CD4-positive, alpha-beta T cell (primary cell): ENCODE results near the gene WWOX. TPM values are rescaled to one million over a fixed set of nuclear protein-coding genes. Genes with fewer than 3 reads are reported as not detected.

Experiments used
- ATAC-seq: fragments of 200-7000 bp; cut with Tn5 transposase; one replicate; pipeline ENCODE4 v1.10.0; 2022; ENCODE audit warnings: mild to moderate bottlenecking; ENCODE audit not compliant: poor library complexity
- CTCF ChIA-PET: fragments of 350-600 bp; sonication (Branson Sonifier 250); formaldehyde crosslinking; loops from one replicate; lab custom pipeline; 2021; ENCODE audit warnings: antibody characterized with exemption, inconsistent platforms; lab: Charles Lee
- POLR2A ChIA-PET: fragments of 350-600 bp; sonication (Branson Sonifier 250); formaldehyde crosslinking; loops from one replicate; lab custom pipeline; 2021; ENCODE audit warnings: antibody characterized with exemption, inconsistent platforms; lab: Charles Lee
- DNase-seq, 14 experiments: peaks; one replicate each; pipeline ENCODE4 v3.0.0-alpha.2; 2013 to 2020; ENCODE audit warnings: mixed read lengths in 2 of 14
- H3K27ac ChIP-seq, 2 donors: one replicate each; pipeline versions ENCODE4 v1.5.1 to v1.7.0; 2013; ENCODE audit warnings: low read length in 2 of 2, low read depth in 1 of 2, mild to moderate bottlenecking in 1 of 2
- H3K27me3 ChIP-seq, 2 experiments: 1 replicate in 1 of 2; 2 replicates in 1 of 2; pipeline versions ENCODE4 v1.6.1 to v1.7.0; 2013; ENCODE audit warnings: low read length in 2 of 2, control low read depth in 1 of 2, mild to moderate bottlenecking in 1 of 2, moderate library complexity in 1 of 2; ENCODE audit not compliant: insufficient read depth in 2 of 2, control insufficient read depth in 1 of 2
- H3K36me3 ChIP-seq: one replicate; pipeline ENCODE4 v1.6.1; 2013; ENCODE audit warnings: low read length, control low read depth; ENCODE audit not compliant: insufficient read depth
- H3K4me1 ChIP-seq: one replicate; pipeline ENCODE4 v1.6.1; 2013; ENCODE audit warnings: low read length, control low read depth; ENCODE audit not compliant: insufficient read depth
- H3K4me3 ChIP-seq: one replicate; pipeline ENCODE4 v1.5.1; 2013; ENCODE audit warnings: mild to moderate bottlenecking, low read length, moderate library complexity
- H3K9me3 ChIP-seq, 2 experiments: 1 replicate in 1 of 2; 2 replicates in 1 of 2; pipeline versions ENCODE4 v1.6.1 to v1.7.0; 2013; ENCODE audit warnings: low read length in 2 of 2, mild to moderate bottlenecking in 2 of 2, control low read depth in 1 of 2, moderate library complexity in 1 of 2; ENCODE audit not compliant: control insufficient read depth in 1 of 2, insufficient read depth in 1 of 2
- H3K27ac Mint-ChIP-seq: one replicate; pipeline ENCODE4 v1.8.0; 2020; ENCODE audit warnings: mixed read lengths
- H3K27me3 Mint-ChIP-seq: one replicate; pipeline ENCODE4 v1.8.0; 2021; ENCODE audit warnings: mixed read lengths
- H3K36me3 Mint-ChIP-seq: one replicate; pipeline ENCODE4 v1.8.0; 2021; ENCODE audit warnings: low read depth, mixed read lengths
- H3K4me1 Mint-ChIP-seq: one replicate; pipeline ENCODE4 v1.8.0; 2021; ENCODE audit warnings: low read depth, mixed read lengths
- H3K4me3 Mint-ChIP-seq: one replicate; pipeline ENCODE4 v1.8.0; 2020; ENCODE audit warnings: mild to moderate bottlenecking, mixed read lengths
- H3K9me3 Mint-ChIP-seq: one replicate; pipeline ENCODE4 v1.8.0; 2020; ENCODE audit warnings: mixed read lengths
- intact Hi-C, 2 experiments: fragments of 100-400 bp; cut with DNase I in 1 of 2; cut with micrococcal nuclease in 1 of 2; formaldehyde crosslinking; loops; one replicate each; pipeline versions ENCODE4 v1.15.1 to v1.9.0; 2023 to 2025; cut with DNase I, micrococcal nuclease
- total RNA-seq, 174 experiments: library from RNA in 2 of 174; stranded (reverse) in 2 of 174; gene quantifications; one replicate each; pipeline ENCODE4 v1.2.3 and lab custom pipeline; 2021 to 2026
- TF ChIP-seq, protein P1 (sequence below): fragments of 200-600 bp; IDR thresholded peaks from one replicate; pipeline ENCODE4 v1.8.0; 2022; ENCODE audit warnings: antibody characterized with exemption, mild to moderate bottlenecking

Gene WWOX
- total RNA-seq, 2 experiments from 2014 or later, result 19.3 to 21.7 TPM

- Mint-ChIP-seq H3K4me1 (no peaks in the 10 kb centered on the region), H3K27me3 (no peaks in the 10 kb centered on the region), H3K27ac (no peak overlapping the region), H3K9me3 (no peaks in the 10 kb centered on the region), H3K36me3 (no peaks in the 10 kb centered on the region), H3K4me3 (no peak overlapping the region)
- TF ChIP-seq, protein P1, sequence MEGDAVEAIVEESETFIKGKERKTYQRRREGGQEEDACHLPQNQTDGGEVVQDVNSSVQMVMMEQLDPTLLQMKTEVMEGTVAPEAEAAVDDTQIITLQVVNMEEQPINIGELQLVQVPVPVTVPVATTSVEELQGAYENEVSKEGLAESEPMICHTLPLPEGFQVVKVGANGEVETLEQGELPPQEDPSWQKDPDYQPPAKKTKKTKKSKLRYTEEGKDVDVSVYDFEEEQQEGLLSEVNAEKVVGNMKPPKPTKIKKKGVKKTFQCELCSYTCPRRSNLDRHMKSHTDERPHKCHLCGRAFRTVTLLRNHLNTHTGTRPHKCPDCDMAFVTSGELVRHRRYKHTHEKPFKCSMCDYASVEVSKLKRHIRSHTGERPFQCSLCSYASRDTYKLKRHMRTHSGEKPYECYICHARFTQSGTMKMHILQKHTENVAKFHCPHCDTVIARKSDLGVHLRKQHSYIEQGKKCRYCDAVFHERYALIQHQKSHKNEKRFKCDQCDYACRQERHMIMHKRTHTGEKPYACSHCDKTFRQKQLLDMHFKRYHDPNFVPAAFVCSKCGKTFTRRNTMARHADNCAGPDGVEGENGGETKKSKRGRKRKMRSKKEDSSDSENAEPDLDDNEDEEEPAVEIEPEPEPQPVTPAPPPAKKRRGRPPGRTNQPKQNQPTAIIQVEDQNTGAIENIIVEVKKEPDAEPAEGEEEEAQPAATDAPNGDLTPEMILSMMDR, result no peak
- Histone ChIP-seq H3K9me3 (no peaks in the 10 kb centered on the region), H3K4me1 (no peaks in the 10 kb centered on the region), H3K4me3 (no peak overlapping the region), H3K27me3 (no peaks in the 10 kb centered on the region), H3K27ac (no peak overlapping the region), H3K36me3 (no peaks in the 10 kb centered on the region)
- ATAC-seq, result no peak
- ChIA-PET POLR2A (no interaction called here), CTCF (no interaction called here)
- intact Hi-C loops, result no loop called here
- peak in 1 of 14 experiments; percentile 1 for DNase-seq
These were observed 128.4 kb downstream of the WWOX start for GRCh38 chr16:78227855-78228254.

DNA sequence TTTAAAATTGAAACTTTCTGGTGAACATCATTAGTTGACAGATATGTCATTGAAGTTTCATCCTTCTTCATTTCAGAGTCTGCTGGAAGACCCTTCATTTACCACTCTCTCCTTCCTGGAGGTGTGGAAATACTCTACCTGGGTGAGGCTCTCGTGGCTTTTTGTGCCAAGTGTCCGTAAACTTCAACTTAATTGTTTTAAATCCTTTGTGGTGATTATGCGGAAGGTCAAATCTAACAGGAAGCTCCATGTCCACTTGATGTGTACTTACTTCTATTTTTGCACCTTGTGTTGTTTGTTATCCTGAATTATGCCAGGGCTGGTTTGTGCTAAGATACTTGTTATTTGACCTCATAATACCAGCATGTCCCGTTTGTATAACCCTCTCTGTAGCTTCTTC is 129.2 kb downstream of the WWOX start:
- CTCF ChIA-PET, result interaction anchor here (0.6 kb wide), 1 partner anchor 24 kb away, joined by 3 read pairs; no protein-coding TSS in a partner anchor

GRCh38 chr16:78230832-78231231 is 131.4 kb downstream of the WWOX start:
- ATAC-seq (no peak), DNase-seq (no peak)
- H3K27ac ChIP-seq, result no peak overlapping the region
- Mint-ChIP-seq H3K27me3 (no peaks in the 10 kb centered on the region), H3K9me3 (no peaks in the 10 kb centered on the region), H3K4me3 (no peak overlapping the region), H3K36me3 (no peaks in the 10 kb centered on the region), H3K4me1 (peaks cover 8% of the 10 kb centered on the region), H3K27ac (no peak overlapping the region)
- H3K27me3 ChIP-seq, result no peaks in the 10 kb centered on the region
- ChIA-PET CTCF (no interaction called here), POLR2A (no interaction called here)
- H3K36me3 ChIP-seq, result no peaks in the 10 kb centered on the region
- no peaks in the 10 kb centered on the region for H3K9me3 ChIP-seq
- TF ChIP-seq, protein P1, result no peak
- H3K4me1 ChIP-seq, result no peaks in the 10 kb centered on the region
- intact Hi-C loops, result no loop called here
- no peak overlapping the region for H3K4me3 ChIP-seq

More for the DNA sequence above, 129.2 kb downstream of the WWOX start:
- no peaks in the 10 kb centered on the region for H3K36me3 ChIP-seq
- H3K36me3 Mint-ChIP-seq, result no peaks in the 10 kb centered on the region
- H3K4me1 ChIP-seq, result no peaks in the 10 kb centered on the region
- H3K27me3 ChIP-seq, result no peaks in the 10 kb centered on the region
- TF ChIP-seq, protein P1, result no peak
- no peaks in the 10 kb centered on the region for H3K9me3 ChIP-seq
- no peaks in the 10 kb centered on the region for H3K27me3 Mint-ChIP-seq
- no peak for ATAC-seq
- H3K4me3 ChIP-seq, result no peak overlapping the region
- no peak for DNase-seq
- intact Hi-C loops, result no loop called here
- H3K9me3 Mint-ChIP-seq, result no peaks in the 10 kb centered on the region
- no peak overlapping the region for H3K27ac Mint-ChIP-seq
- H3K4me3 Mint-ChIP-seq, result no peak overlapping the region
- POLR2A ChIA-PET, result no interaction called here
- no peak overlapping the region for H3K27ac ChIP-seq
- H3K4me1 Mint-ChIP-seq, result no peaks in the 10 kb centered on the region
